Lower lobe of right lung (tissue), 2 donors: ENCODE results near the gene HAPLN2. TPM values are rescaled to one million over a fixed set of nuclear protein-coding genes. Genes with fewer than 3 reads are reported as not detected.

ENCODE experiments used
- ATAC-seq, 2 donors: fragments of 200-7000 bp; cut with Tn5 transposase; one replicate each; pipeline ENCODE4 v1.9.1; 2020 to 2022; ENCODE audit warnings: mild to moderate bottlenecking in 2 of 2, moderate library complexity in 2 of 2
- DNase-seq: peaks from one replicate; pipeline ENCODE4 v3.0.0-alpha.2; 2020
- H3K27ac ChIP-seq: fragments of 200-600 bp; one replicate; pipeline ENCODE4 v1.8.0; 2022
- H3K27me3 ChIP-seq: fragments of 200-600 bp; one replicate; pipeline ENCODE4 v1.8.0; 2022; ENCODE audit warnings: low read depth
- H3K36me3 ChIP-seq: fragments of 200-600 bp; one replicate; pipeline ENCODE4 v1.8.0; 2022; ENCODE audit warnings: mild to moderate bottlenecking
- H3K4me1 ChIP-seq: fragments of 200-600 bp; one replicate; pipeline ENCODE4 v1.8.0; 2022
- H3K4me3 ChIP-seq: fragments of 200-600 bp; one replicate; pipeline ENCODE4 v1.8.0; 2022; ENCODE audit warnings: mild to moderate bottlenecking
- H3K9me3 ChIP-seq: fragments of 200-600 bp; one replicate; pipeline ENCODE4 v1.8.0; 2022
- CTCF ChIP-seq: fragments of 200-600 bp; IDR thresholded peaks from one replicate; pipeline ENCODE4 v1.8.0; 2022; ENCODE audit warnings: antibody characterized with exemption, mild to moderate bottlenecking
- intact Hi-C: fragments of 100-400 bp; cut with DNase I; formaldehyde crosslinking; loops from one replicate; pipeline ENCODE4 v1.11.0; 2022
- total RNA-seq: library from RNA; stranded (reverse); fragmentation: NEBNext Ultra II Directional; extraction: Animal tissue kit (Norgen Biotek cat#: 25700); gene quantifications from one replicate; pipeline ENCODE4 v1.2.1, GENCODE V29; 2021
- donor health status: DM: no; HTN: yes; CAD: no; lungs with severe emphysema.

The HAPLN2 gene
- total RNA-seq, 1 donor from 2014 or later: 0.21 TPM

DNA sequence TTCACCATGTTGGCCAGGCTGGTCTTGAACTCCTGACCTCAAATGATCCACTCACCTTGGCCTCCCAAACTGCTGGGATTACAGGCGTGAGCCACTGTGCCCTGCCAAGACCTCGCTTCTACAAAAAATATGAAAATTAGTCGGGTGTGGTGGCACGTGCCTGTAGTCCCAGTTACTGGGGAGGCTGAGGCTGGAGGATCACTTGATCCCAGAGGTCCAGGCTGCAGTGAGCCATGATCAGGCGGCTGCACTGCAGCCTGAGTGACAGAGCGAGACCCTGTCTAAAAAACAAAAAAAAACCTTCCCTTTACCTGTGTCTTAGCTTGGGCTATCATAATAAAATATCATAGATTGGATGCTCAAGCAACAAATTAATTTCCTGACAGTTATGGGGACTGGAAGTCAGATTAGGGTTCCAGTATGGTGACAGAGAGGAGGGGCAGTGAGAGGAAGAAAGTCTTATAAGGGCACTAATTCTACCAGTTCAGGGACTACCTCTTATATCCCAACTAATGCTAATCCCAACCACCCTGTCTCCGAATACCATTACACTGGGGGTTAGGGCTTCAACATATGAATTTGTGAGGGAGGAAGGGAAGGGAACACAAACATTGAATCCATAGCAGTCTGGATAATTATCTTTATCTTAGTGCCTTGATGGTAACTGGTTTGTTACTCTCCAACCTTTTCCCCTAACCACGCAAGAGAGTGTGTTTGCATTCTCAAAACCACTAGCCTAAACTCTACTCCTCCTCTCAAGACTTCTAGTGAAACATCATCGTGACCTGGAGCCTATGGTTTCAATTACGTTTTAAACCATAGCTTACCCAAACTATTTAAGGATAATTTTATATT is 28.7 kb upstream of the HAPLN2 start:
- H3K27ac ChIP-seq: peak overlapping the region; percentile 83
- no peak for TF ChIP-seq CTCF
- peak overlapping the region; percentile 85 for H3K4me3 ChIP-seq
- ATAC-seq (no peak), DNase-seq (no peak)
- H3K4me1 ChIP-seq: peaks cover 18% of the 10 kb centered on the region
- H3K9me3 ChIP-seq: no peaks in the 10 kb centered on the region
- peaks cover 22% of the 10 kb centered on the region for H3K36me3 ChIP-seq
- H3K27me3 ChIP-seq: no peaks in the 10 kb centered on the region
- intact Hi-C loops: no loop called here

GRCh38 chr1:156591181-156591431 is 28.1 kb upstream of the HAPLN2 start:
- no peak for DNase-seq
- Histone ChIP-seq H3K4me1 (peaks cover 18% of the 10 kb centered on the region), H3K4me3 (peak overlapping the region; percentile 85), H3K36me3 (peaks cover 28% of the 10 kb centered on the region), H3K27ac (peak overlapping the region; percentile 83), H3K27me3 (no peaks in the 10 kb centered on the region), H3K9me3 (no peaks in the 10 kb centered on the region)
- ATAC-seq: no peak
- TF ChIP-seq CTCF: no peak
- intact Hi-C loops: no loop called here

DNA sequence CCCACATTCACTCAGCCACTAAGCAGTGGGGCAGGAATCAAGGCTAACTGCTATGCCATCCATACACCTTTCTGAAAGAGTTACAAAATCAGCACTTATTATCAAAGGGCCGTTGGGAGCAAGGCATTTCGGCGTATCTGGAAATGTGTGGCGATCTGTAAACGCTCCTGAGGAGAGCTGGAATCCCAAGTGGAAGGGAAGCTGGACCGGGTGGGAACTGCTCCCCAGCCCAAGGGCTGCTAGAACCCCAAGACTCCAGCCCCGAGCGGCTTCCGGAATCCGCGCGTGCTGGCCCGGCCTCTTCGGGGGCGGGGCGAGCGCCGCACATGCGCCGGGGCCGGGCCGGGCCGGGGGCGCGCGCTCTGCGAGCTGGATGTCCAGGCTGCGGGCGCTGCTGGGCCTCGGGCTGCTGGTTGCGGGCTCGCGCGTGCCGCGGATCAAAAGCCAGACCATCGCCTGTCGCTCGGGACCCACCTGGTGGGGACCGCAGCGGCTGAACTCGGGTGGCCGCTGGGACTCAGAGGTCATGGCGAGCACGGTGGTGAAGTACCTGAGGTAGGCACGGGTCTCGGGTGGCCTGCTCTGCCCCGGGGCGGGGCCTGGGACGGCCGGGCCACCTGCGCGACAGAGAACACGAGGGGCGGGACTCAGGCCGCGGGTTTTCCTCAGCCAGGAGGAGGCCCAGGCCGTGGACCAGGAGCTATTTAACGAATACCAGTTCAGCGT is 27.6 kb upstream of the HAPLN2 start, which contains the start of gene NAXE:
NAXE (plus strand) TSS at position 345 of the 726 bp plus-strand sequence; CDS start at position 374, 29 bp downstream.
- no peaks in the 10 kb centered on the region for H3K9me3 ChIP-seq
- intact Hi-C loops: no loop called here

GRCh38 chr1:156592158-156592909 is 26.9 kb upstream of the HAPLN2 start:
- ATAC-seq (no peak), DNase-seq (no peak)
- intact Hi-C loops: no loop called here
- no peaks in the 10 kb centered on the region for H3K27me3 ChIP-seq
- peaks cover 40% of the 10 kb centered on the region for H3K36me3 ChIP-seq
- no peak for TF ChIP-seq CTCF
- H3K9me3 ChIP-seq: no peaks in the 10 kb centered on the region
- peak overlapping the region; percentile 85 for H3K4me3 ChIP-seq
- peak overlapping the region; percentile 83 for H3K27ac ChIP-seq
- H3K4me1 ChIP-seq: peaks cover 18% of the 10 kb centered on the region

More for the DNA sequence above, 27.6 kb upstream of the HAPLN2 start, which contains the start of gene NAXE:
- Histone ChIP-seq H3K27me3 (no peaks in the 10 kb centered on the region), H3K27ac (peak within 1 kb of the TSS; percentile 83), H3K4me3 (peak within 1 kb of the TSS; percentile 85), H3K36me3 (peaks cover 32% of the 10 kb centered on the region), H3K4me1 (peaks cover 18% of the 10 kb centered on the region)
- peak; percentile 96 to 98 for ATAC-seq
- peak; percentile 83 for DNase-seq
- TF ChIP-seq CTCF: no peak

GRCh38 chr1:156592910-156593660 is 26.1 kb upstream of the HAPLN2 start:
- peaks cover 18% of the 10 kb centered on the region for H3K4me1 ChIP-seq
- H3K27ac ChIP-seq: no peak overlapping the region
- H3K27me3 ChIP-seq: no peaks in the 10 kb centered on the region
- no peak for TF ChIP-seq CTCF
- DNase-seq (no peak), ATAC-seq (no peak)
- H3K9me3 ChIP-seq: no peaks in the 10 kb centered on the region
- intact Hi-C loops: no loop called here
- no peak overlapping the region for H3K4me3 ChIP-seq
- H3K36me3 ChIP-seq: peaks cover 47% of the 10 kb centered on the region
